HepG2 (cell line): ENCODE results near the gene RASGRP4. TPM values are rescaled to one million over a fixed set of nuclear protein-coding genes. Genes with fewer than 3 reads are reported as not detected.

Source experiments
- CBX5 ChIP-seq: sonication (generic); formaldehyde crosslinking; IDR thresholded peaks from 2 replicates; pipeline ENCODE4 v1.4.0; 2020; ENCODE audit warnings: missing genetic modification reagents, borderline replicate concordance
- ELF3 ChIP-seq: IDR thresholded peaks from 2 replicates; pipeline ENCODE4 v1.6.1; 2016; ENCODE audit warnings: missing genetic modification reagents, missing compliant biosample characterization
- FOXK2 ChIP-seq: fragments of 450-650 bp; IDR thresholded peaks from 2 replicates; pipeline ENCODE4 v1.6.1; 2016
- ISL2 ChIP-seq: sonication (generic); formaldehyde crosslinking; IDR thresholded peaks from 2 replicates; pipeline ENCODE4 v1.5.0; 2020; ENCODE audit warnings: missing genetic modification reagents
- NFE2L2 ChIP-seq: fragments of 150-350 bp; IDR thresholded peaks from 2 replicates; pipeline ENCODE4 v1.6.1; 2014; ENCODE audit warnings: low read length
- PCBP2 ChIP-seq: fragments of 200-400 bp; formaldehyde crosslinking; optimal IDR thresholded peaks from 2 replicates; pipeline ENCODE3; 2018; ENCODE audit warnings: low read length, low read depth; ENCODE audit not compliant: poor library complexity, severe bottlenecking
- SRF ChIP-seq: IDR thresholded peaks from 2 replicates; pipeline ENCODE4 v1.6.1; 2011; ENCODE audit warnings: mild to moderate bottlenecking, low read depth, low read length, moderate library complexity
- ZBTB7A ChIP-seq: sonication (generic); formaldehyde crosslinking; IDR thresholded peaks from 2 replicates; pipeline ENCODE4 v1.8.0; 2022; ENCODE audit warnings: mild to moderate bottlenecking, missing genetic modification reagents
- ZMYM2 ChIP-seq: sonication (generic); formaldehyde crosslinking; IDR thresholded peaks from 2 replicates; pipeline ENCODE4 v1.8.0; 2022; ENCODE audit warnings: mild to moderate bottlenecking, missing genetic modification reagents
- ZNF224 ChIP-seq: sonication (generic); formaldehyde crosslinking; IDR thresholded peaks from 2 replicates; pipeline ENCODE4 v1.5.0; 2020; ENCODE audit warnings: mild to moderate bottlenecking, missing genetic modification reagents
- ZNF552 ChIP-seq: sonication (generic); formaldehyde crosslinking; IDR thresholded peaks from 2 replicates; pipeline ENCODE4 v1.9.0; 2022; ENCODE audit warnings: missing genetic modification reagents, mild to moderate bottlenecking, borderline replicate concordance
- ZNF75D ChIP-seq: sonication (generic); formaldehyde crosslinking; IDR thresholded peaks from 2 replicates; pipeline ENCODE4 v1.8.1; 2023; ENCODE audit warnings: missing genetic modification reagents, mild to moderate bottlenecking, borderline replicate concordance
- ZSCAN30 ChIP-seq: sonication (generic); formaldehyde crosslinking; IDR thresholded peaks from 2 replicates; pipeline ENCODE4 v1.5.0; 2020; ENCODE audit warnings: mild to moderate bottlenecking, missing genetic modification reagents
- polyA plus RNA-seq, 8 experiments: library from polyadenylated mRNA; depleted of rRNA in 3 of 8; stranded (reverse) in 7 of 8; unstranded in 1 of 8; fragments of >200 nt; fragmentation: Illumina TruSeq in 4 of 8; extraction: Trizol in 4 of 8; gene quantifications; 2 replicates each; pipeline versions ENCODE4 v1.2.1 to v1.2.3, GENCODE V29; 2011 to 2016; ENCODE audit warnings: low read depth in 4 of 8, missing spikeins in 1 of 8, mixed read lengths in 1 of 8; ENCODE audit not compliant: insufficient read depth in 1 of 8
- total RNA-seq, 5 experiments: library from RNA; depleted of rRNA; stranded (reverse); fragments of >200 nt; fragmentation: Illumina TruSeq; extraction: Trizol; gene quantifications; 2 replicates each; pipeline ENCODE4 v1.2.3, GENCODE V29; 2016; ENCODE audit warnings: low read depth in 1 of 5
- TF ChIP-seq, protein P1 (sequence below): sonication (generic); formaldehyde crosslinking; IDR thresholded peaks from 2 replicates; pipeline ENCODE4 v1.5.0; 2020; ENCODE audit warnings: mild to moderate bottlenecking, missing genetic modification reagents
- TF ChIP-seq, protein P2 (sequence below): sonication (generic); formaldehyde crosslinking; IDR thresholded peaks from 2 replicates; pipeline ENCODE4 v1.5.0; 2020; ENCODE audit warnings: missing genetic modification reagents
- TF ChIP-seq, protein P3 (sequence below): sonication (generic); formaldehyde crosslinking; IDR thresholded peaks from 2 replicates; pipeline ENCODE4 v1.4.0; 2020; ENCODE audit warnings: low read depth, missing genetic modification reagents
- TF ChIP-seq, protein P4 (sequence below): sonication (generic); formaldehyde crosslinking; conservative IDR thresholded peaks from 2 replicates; pipeline ENCODE4 v1.4.0; 2020; ENCODE audit warnings: missing genetic modification reagents
- TF ChIP-seq, protein P5 (sequence below): sonication (generic); formaldehyde crosslinking; IDR thresholded peaks from 2 replicates; pipeline ENCODE4 v1.9.0; 2021; ENCODE audit warnings: missing genetic modification reagents, borderline replicate concordance
- TF ChIP-seq, protein P6 (sequence below): sonication (generic); formaldehyde crosslinking; conservative IDR thresholded peaks from 2 replicates; pipeline ENCODE4 v1.8.0; 2022; ENCODE audit warnings: missing genetic modification reagents

RASGRP4 gene
- total and polyA plus RNA-seq, 2 of the 13 experiments (the other 11 are each of a cell fraction or from before 2014, with no cell fraction given), result not detected

DNA sequence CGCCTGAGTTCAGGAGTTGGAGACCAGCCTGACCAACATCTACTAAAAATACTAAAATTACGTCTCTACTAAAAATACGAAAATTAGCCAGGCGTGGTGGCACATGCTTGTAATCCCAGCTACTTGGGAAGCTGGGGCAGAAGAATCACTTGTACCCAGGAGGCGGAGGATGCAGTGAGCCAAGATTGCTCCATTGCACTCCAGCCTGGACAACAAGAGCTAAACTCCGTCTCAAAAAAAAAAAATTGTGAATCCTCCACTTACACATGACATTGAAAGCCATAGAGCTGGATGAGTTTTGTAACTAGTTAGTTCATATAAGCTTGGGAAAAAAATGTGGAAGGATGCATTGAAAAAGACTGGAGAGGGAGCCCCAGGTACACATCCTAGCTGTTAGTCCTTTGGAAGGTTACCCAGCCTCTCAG lies 52.1 kb downstream of the RASGRP4 start (continued):
- TF ChIP-seq ISL2 (CRISPR knock-in tag), result no peak
- TF ChIP-seq, protein P1, sequence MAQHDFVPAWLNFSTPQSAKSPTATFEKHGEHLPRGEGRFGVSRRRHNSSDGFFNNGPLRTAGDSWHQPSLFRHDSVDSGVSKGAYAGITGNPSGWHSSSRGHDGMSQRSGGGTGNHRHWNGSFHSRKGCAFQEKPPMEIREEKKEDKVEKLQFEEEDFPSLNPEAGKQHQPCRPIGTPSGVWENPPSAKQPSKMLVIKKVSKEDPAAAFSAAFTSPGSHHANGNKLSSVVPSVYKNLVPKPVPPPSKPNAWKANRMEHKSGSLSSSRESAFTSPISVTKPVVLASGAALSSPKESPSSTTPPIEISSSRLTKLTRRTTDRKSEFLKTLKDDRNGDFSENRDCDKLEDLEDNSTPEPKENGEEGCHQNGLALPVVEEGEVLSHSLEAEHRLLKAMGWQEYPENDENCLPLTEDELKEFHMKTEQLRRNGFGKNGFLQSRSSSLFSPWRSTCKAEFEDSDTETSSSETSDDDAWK (CRISPR knock-in tag), result no peak
- no peak for TF ChIP-seq ELF3 (CRISPR knock-in tag)
- TF ChIP-seq FOXK2, result no peak
- TF ChIP-seq, protein P2, sequence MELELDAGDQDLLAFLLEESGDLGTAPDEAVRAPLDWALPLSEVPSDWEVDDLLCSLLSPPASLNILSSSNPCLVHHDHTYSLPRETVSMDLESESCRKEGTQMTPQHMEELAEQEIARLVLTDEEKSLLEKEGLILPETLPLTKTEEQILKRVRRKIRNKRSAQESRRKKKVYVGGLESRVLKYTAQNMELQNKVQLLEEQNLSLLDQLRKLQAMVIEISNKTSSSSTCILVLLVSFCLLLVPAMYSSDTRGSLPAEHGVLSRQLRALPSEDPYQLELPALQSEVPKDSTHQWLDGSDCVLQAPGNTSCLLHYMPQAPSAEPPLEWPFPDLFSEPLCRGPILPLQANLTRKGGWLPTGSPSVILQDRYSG (CRISPR knock-in tag), result no peak
- TF ChIP-seq ZNF552 (CRISPR knock-in tag), result no peak
- TF ChIP-seq, protein P3, sequence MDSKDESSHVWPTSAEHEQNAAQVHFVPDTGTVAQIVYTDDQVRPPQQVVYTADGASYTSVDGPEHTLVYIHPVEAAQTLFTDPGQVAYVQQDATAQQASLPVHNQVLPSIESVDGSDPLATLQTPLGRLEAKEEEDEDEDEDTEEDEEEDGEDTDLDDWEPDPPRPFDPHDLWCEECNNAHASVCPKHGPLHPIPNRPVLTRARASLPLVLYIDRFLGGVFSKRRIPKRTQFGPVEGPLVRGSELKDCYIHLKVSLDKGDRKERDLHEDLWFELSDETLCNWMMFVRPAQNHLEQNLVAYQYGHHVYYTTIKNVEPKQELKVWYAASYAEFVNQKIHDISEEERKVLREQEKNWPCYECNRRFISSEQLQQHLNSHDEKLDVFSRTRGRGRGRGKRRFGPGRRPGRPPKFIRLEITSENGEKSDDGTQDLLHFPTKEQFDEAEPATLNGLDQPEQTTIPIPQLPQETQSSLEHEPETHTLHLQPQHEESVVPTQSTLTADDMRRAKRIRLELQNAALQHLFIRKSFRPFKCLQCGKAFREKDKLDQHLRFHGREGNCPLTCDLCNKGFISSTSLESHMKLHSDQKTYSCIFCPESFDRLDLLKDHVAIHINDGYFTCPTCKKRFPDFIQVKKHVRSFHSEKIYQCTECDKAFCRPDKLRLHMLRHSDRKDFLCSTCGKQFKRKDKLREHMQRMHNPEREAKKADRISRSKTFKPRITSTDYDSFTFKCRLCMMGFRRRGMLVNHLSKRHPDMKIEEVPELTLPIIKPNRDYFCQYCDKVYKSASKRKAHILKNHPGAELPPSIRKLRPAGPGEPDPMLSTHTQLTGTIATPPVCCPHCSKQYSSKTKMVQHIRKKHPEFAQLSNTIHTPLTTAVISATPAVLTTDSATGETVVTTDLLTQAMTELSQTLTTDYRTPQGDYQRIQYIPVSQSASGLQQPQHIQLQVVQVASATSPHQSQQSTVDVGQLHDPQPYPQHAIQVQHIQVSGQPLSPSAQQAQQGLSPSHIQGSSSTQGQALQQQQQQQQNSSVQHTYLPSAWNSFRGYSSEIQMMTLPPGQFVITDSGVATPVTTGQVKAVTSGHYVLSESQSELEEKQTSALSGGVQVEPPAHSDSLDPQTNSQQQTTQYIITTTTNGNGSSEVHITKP (CRISPR knock-in tag), result no peak
- TF ChIP-seq ZSCAN30 (CRISPR knock-in tag), result 0 out of 2 replicates have a peak, but pooled peaks have one; percentile 11
- TF ChIP-seq, protein P4, sequence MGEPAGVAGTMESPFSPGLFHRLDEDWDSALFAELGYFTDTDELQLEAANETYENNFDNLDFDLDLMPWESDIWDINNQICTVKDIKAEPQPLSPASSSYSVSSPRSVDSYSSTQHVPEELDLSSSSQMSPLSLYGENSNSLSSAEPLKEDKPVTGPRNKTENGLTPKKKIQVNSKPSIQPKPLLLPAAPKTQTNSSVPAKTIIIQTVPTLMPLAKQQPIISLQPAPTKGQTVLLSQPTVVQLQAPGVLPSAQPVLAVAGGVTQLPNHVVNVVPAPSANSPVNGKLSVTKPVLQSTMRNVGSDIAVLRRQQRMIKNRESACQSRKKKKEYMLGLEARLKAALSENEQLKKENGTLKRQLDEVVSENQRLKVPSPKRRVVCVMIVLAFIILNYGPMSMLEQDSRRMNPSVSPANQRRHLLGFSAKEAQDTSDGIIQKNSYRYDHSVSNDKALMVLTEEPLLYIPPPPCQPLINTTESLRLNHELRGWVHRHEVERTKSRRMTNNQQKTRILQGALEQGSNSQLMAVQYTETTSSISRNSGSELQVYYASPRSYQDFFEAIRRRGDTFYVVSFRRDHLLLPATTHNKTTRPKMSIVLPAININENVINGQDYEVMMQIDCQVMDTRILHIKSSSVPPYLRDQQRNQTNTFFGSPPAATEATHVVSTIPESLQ (CRISPR knock-in tag), result no peak
- no peak for TF ChIP-seq ZNF224
- no peak for TF ChIP-seq CBX5 (CRISPR knock-in tag)
- TF ChIP-seq, protein P5, sequence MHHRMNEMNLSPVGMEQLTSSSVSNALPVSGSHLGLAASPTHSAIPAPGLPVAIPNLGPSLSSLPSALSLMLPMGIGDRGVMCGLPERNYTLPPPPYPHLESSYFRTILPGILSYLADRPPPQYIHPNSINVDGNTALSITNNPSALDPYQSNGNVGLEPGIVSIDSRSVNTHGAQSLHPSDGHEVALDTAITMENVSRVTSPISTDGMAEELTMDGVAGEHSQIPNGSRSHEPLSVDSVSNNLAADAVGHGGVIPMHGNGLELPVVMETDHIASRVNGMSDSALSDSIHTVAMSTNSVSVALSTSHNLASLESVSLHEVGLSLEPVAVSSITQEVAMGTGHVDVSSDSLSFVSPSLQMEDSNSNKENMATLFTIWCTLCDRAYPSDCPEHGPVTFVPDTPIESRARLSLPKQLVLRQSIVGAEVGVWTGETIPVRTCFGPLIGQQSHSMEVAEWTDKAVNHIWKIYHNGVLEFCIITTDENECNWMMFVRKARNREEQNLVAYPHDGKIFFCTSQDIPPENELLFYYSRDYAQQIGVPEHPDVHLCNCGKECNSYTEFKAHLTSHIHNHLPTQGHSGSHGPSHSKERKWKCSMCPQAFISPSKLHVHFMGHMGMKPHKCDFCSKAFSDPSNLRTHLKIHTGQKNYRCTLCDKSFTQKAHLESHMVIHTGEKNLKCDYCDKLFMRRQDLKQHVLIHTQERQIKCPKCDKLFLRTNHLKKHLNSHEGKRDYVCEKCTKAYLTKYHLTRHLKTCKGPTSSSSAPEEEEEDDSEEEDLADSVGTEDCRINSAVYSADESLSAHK (CRISPR knock-in tag), result no peak
- no peak for TF ChIP-seq NFE2L2
- no peak for TF ChIP-seq ZBTB7A
- TF ChIP-seq ZNF75D (CRISPR knock-in tag), result no peak
- TF ChIP-seq, protein P6, sequence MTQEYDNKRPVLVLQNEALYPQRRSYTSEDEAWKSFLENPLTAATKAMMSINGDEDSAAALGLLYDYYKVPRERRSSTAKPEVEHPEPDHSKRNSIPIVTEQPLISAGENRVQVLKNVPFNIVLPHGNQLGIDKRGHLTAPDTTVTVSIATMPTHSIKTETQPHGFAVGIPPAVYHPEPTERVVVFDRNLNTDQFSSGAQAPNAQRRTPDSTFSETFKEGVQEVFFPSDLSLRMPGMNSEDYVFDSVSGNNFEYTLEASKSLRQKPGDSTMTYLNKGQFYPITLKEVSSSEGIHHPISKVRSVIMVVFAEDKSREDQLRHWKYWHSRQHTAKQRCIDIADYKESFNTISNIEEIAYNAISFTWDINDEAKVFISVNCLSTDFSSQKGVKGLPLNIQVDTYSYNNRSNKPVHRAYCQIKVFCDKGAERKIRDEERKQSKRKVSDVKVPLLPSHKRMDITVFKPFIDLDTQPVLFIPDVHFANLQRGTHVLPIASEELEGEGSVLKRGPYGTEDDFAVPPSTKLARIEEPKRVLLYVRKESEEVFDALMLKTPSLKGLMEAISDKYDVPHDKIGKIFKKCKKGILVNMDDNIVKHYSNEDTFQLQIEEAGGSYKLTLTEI (CRISPR knock-in tag), result no peak
- TF ChIP-seq PCBP2, result no peak
- TF ChIP-seq SRF, result no peak
- no peak for TF ChIP-seq ZMYM2 (CRISPR knock-in tag)
